A549 (cell line): Measurements from ENCODE around the gene ZKSCAN5. TPM values are rescaled to one million over a fixed set of nuclear protein-coding genes. Genes with fewer than 3 reads are reported as not detected.

ENCODE experiments used
- ATAC-seq, 2 experiments: fragments of 200-7000 bp in 1 of 2; fragments of >200 bp in 1 of 2; cut with Nextera tagmentation in 1 of 2; cut with Tn5 transposase in 1 of 2; 3 replicates each; pipeline versions ENCODE4 v1.8.0 to v1.9.1; 2018 to 2020; ENCODE audit warnings: mild to moderate bottlenecking in 1 of 2, moderate library complexity in 1 of 2
- CTCF ChIA-PET: fragments of 300-600 bp; sonication (Branson Sonifier 250); formaldehyde crosslinking; extraction: SDS; loops from one replicate; lab custom pipeline; 2021; ENCODE audit warnings: antibody characterized with exemption, inconsistent platforms; lab: Yijun Ruan, JAX
- POLR2A ChIA-PET: fragments of 350-600 bp; formaldehyde crosslinking; extraction: SDS; loops from one replicate; lab custom pipeline; 2021; ENCODE audit warnings: antibody characterized with exemption, inconsistent platforms; lab: Yijun Ruan, JAX
- DNase-seq, 2 experiments: peaks; one replicate each; pipeline versions ENCODE4 v3.0.0 to v3.0.0-alpha.2; 2011 to 2016; ENCODE audit warnings: low read depth in 1 of 2, low spot score in 1 of 2
- FAIRE-seq: peaks from 2 replicates; lab custom pipeline; 2011; peaks lifted over from hg19 to GRCh38; lab: Jason Lieb, UNC
- H3K27ac ChIP-seq, 2 experiments: fragments of >200 bp; sonication (Bioruptor Twin); formaldehyde crosslinking; 3 replicates each; pipeline ENCODE4 v1.5.1; 2016 to 2017
- H3K4me1 ChIP-seq: fragments of >200 bp; sonication (Bioruptor Twin); formaldehyde crosslinking; 3 replicates; pipeline ENCODE4 v1.6.1; 2016
- H3K4me2 ChIP-seq: fragments of >200 bp; sonication (Bioruptor Twin); formaldehyde crosslinking; 3 replicates; pipeline ENCODE4 v1.6.1; 2016
- H3K4me3 ChIP-seq: fragments of >200 bp; sonication (Bioruptor Twin); formaldehyde crosslinking; 3 replicates; pipeline ENCODE4 v1.5.1; 2016
- H3K9me3 ChIP-seq: fragments of >200 bp; sonication (Bioruptor Twin); formaldehyde crosslinking; 3 replicates; pipeline ENCODE4 v1.6.1; 2016
- ATOH8 ChIP-seq: fragments of 250-450 bp; sonication (Bioruptor Pico); IDR thresholded peaks from 2 replicates; pipeline ENCODE4 v1.5.0; 2020; ENCODE audit warnings: low read depth, mild to moderate bottlenecking, moderate library complexity
- CBX2 ChIP-seq: fragments of 200-600 bp; sonication (generic); IDR thresholded peaks from 2 replicates; pipeline ENCODE4 v1.6.1; 2016; ENCODE audit warnings: low read depth, mild to moderate bottlenecking, borderline replicate concordance
- CBX8 ChIP-seq: fragments of 200-600 bp; sonication (generic); IDR thresholded peaks from 2 replicates; pipeline ENCODE4 v1.6.1; 2016
- CHD2 ChIP-seq: fragments of 150-350 bp; IDR thresholded peaks from 2 replicates; pipeline ENCODE4 v1.6.1; 2014; ENCODE audit warnings: low read length; ENCODE audit not compliant: partially characterized antibody
- CHD4 ChIP-seq: fragments of 200-600 bp; sonication (generic); IDR thresholded peaks from 2 replicates; pipeline ENCODE4 v1.6.1; 2016; ENCODE audit warnings: antibody characterized with exemption, mild to moderate bottlenecking, borderline replicate concordance
- ELK1 ChIP-seq: fragments of 150-350 bp; IDR thresholded peaks from 2 replicates; pipeline ENCODE4 v1.6.1; 2014; ENCODE audit warnings: low read depth, mild to moderate bottlenecking, low read length
- FOSL2 ChIP-seq, 2 experiments: fragments of 450-650 bp in 1 of 2; fragments of >200 bp in 1 of 2; sonication (Bioruptor Twin) in 1 of 2; formaldehyde crosslinking; IDR thresholded peaks; 2 replicates each; pipeline versions ENCODE4 v1.5.0 to v1.6.1; 2016 to 2020; ENCODE audit warnings: mild to moderate bottlenecking in 1 of 2, moderate library complexity in 1 of 2
- FOXS1 ChIP-seq: fragments of 250-450 bp; sonication (Bioruptor Pico); IDR thresholded peaks from 2 replicates; pipeline ENCODE4 v1.5.0; 2020; ENCODE audit warnings: mild to moderate bottlenecking, moderate library complexity
- HDAC2 ChIP-seq: fragments of 200-600 bp; sonication (generic); IDR thresholded peaks from 2 replicates; pipeline ENCODE4 v1.6.1; 2016
- HEYL ChIP-seq: fragments of 250-450 bp; sonication (Bioruptor Pico); IDR thresholded peaks from 2 replicates; pipeline ENCODE4 v1.8.0; 2021; ENCODE audit warnings: mild to moderate bottlenecking, moderate library complexity
- HMGXB4 ChIP-seq: fragments of 250-450 bp; sonication (Bioruptor Pico); IDR thresholded peaks from 2 replicates; pipeline ENCODE4 v1.5.0; 2021; ENCODE audit warnings: mild to moderate bottlenecking, moderate library complexity, borderline replicate concordance
- HOXB13 ChIP-seq: fragments of 250-450 bp; sonication (Bioruptor Pico); IDR thresholded peaks from 2 replicates; pipeline ENCODE4 v1.5.0; 2020; ENCODE audit warnings: low read depth, mild to moderate bottlenecking, moderate library complexity
- JUN ChIP-seq, 2 experiments: fragments of >200 bp; sonication (Bioruptor Twin); formaldehyde crosslinking; IDR thresholded peaks; 2 replicates in 1 of 2; 3 replicates in 1 of 2; pipeline ENCODE4 v1.6.1; 2016 to 2017
- JUNB ChIP-seq: fragments of >200 bp; sonication (Bioruptor Twin); formaldehyde crosslinking; IDR thresholded peaks from 2 replicates; pipeline ENCODE4 v1.6.1; 2016
- KDM5A ChIP-seq: fragments of 200-600 bp; sonication (generic); IDR thresholded peaks from 2 replicates; pipeline ENCODE4 v1.6.1; 2016; ENCODE audit warnings: antibody characterized with exemption, mild to moderate bottlenecking
- MAFK ChIP-seq: fragments of 450-650 bp; IDR thresholded peaks from 2 replicates; pipeline ENCODE4 v1.6.1; 2014; ENCODE audit not compliant: partially characterized antibody
- NPAS2 ChIP-seq: fragments of 250-450 bp; sonication (Bioruptor Pico); IDR thresholded peaks from 2 replicates; pipeline ENCODE4 v1.8.0; 2022; ENCODE audit warnings: mild to moderate bottlenecking, moderate library complexity, borderline replicate concordance
- PBX3 ChIP-seq: IDR thresholded peaks from 2 replicates; pipeline ENCODE4 v1.6.1; 2012
- PHF8 ChIP-seq: fragments of 200-600 bp; sonication (generic); IDR thresholded peaks from 2 replicates; pipeline ENCODE4 v1.6.1; 2016; ENCODE audit warnings: low read depth, mild to moderate bottlenecking, antibody characterized with exemption, moderate library complexity, borderline replicate concordance
- RAD21 ChIP-seq, 2 experiments: fragments of >200 bp in 1 of 2; sonication (Bioruptor Twin) in 1 of 2; formaldehyde crosslinking in 1 of 2; IDR thresholded peaks in 1 of 2; conservative IDR thresholded peaks in 1 of 2; 2 replicates in 1 of 2; 3 replicates in 1 of 2; pipeline ENCODE4 v1.6.1; 2012 to 2018; ENCODE audit warnings: inconsistent platforms in 1 of 2
- RARB ChIP-seq: fragments of 250-450 bp; sonication (Bioruptor Pico); IDR thresholded peaks from 2 replicates; pipeline ENCODE4 v1.8.0; 2021; ENCODE audit warnings: mild to moderate bottlenecking, moderate library complexity
- RCOR1 ChIP-seq: fragments of 150-350 bp; IDR thresholded peaks from 2 replicates; pipeline ENCODE4 v1.6.1; 2014; ENCODE audit warnings: antibody characterized with exemption, low read length, low read depth
- RNF2 ChIP-seq: fragments of 200-600 bp; sonication (generic); IDR thresholded peaks from 2 replicates; pipeline ENCODE4 v1.6.1; 2016; ENCODE audit warnings: low read depth, mild to moderate bottlenecking, antibody characterized with exemption, moderate library complexity, borderline replicate concordance
- SMC3 ChIP-seq: fragments of >200 bp; sonication (Bioruptor Twin); formaldehyde crosslinking; IDR thresholded peaks from 3 replicates; pipeline ENCODE4 v1.6.1; 2018; ENCODE audit warnings: inconsistent platforms
- TFCP2L1 ChIP-seq: fragments of 250-450 bp; sonication (Bioruptor Pico); IDR thresholded peaks from 2 replicates; pipeline ENCODE4 v1.5.0; 2021; ENCODE audit warnings: mild to moderate bottlenecking
- ZC3H11A ChIP-seq: fragments of 450-650 bp; IDR thresholded peaks from 2 replicates; pipeline ENCODE4 v1.6.1; 2014; ENCODE audit warnings: antibody characterized with exemption, mild to moderate bottlenecking
- ZFP36 ChIP-seq: fragments of 450-650 bp; IDR thresholded peaks from 2 replicates; pipeline ENCODE4 v1.6.1; 2014; ENCODE audit warnings: borderline replicate concordance; ENCODE audit not compliant: partially characterized antibody
- ZNF302 ChIP-seq: fragments of 250-450 bp; sonication (Bioruptor Pico); IDR thresholded peaks from 2 replicates; pipeline ENCODE4 v1.9.0; 2021; ENCODE audit warnings: inconsistent platforms, mild to moderate bottlenecking, moderate library complexity
- WGBS: methylation state at CpG from one replicate; pipeline ENCODE4 v1.1.6; 2017; ENCODE audit errors: missing lambda C conversion rate; 5-methylcytosine and 5-hydroxymethylcytosine counted together
- polyA plus RNA-seq, 4 experiments: library from polyadenylated mRNA; depleted of rRNA in 3 of 4; stranded (reverse); fragments of >200 nt; fragmentation: RNase III in 1 of 4; extraction: RNeasy Plus Mini Kit Qiagen cat#74134 plus additional on column Dnase treatment in 1 of 4; gene quantifications; 2 replicates in 3 of 4; 3 replicates in 1 of 4; pipeline ENCODE4 v1.2.3, GENCODE V29; 2011 to 2017
- TF ChIP-seq, protein P1 (sequence below): fragments of 450-650 bp; IDR thresholded peaks from 2 replicates; pipeline ENCODE4 v1.6.1; 2014; ENCODE audit warnings: antibody characterized with exemption

The ZKSCAN5 gene
- polyA plus RNA-seq, 2 of the 4 experiments (the other 2 are of a cell fraction), result 8.2 to 15.7 TPM

GRCh38 chr7:99553039-99553438 lies 48.6 kb downstream of the ZKSCAN5 start:
- 88% methylated on average over 4 of the region's 4 CpGs for WGBS
- H3K27ac ChIP-seq, result no peak overlapping the region
- H3K4me2 ChIP-seq, result no peak overlapping the region; the same call in 2 of the 3 replicates
- TF ChIP-seq HEYL (CRISPR knock-in tag), result no peak
- TF ChIP-seq RCOR1, result no peak
- no peak for TF ChIP-seq FOSL2 (IDR thresholded peaks at IDR 0.05)
- TF ChIP-seq FOSL2 (CRISPR knock-in tag; IDR thresholded peaks at IDR 0.05), result no peak
- TF ChIP-seq CHD2, result no peak
- no peak for TF ChIP-seq TFCP2L1 (CRISPR knock-in tag)
- TF ChIP-seq KDM5A, result no peak
- TF ChIP-seq CHD4, result no peak
- no peak for TF ChIP-seq ZC3H11A
- no peak for TF ChIP-seq SMC3
- TF ChIP-seq ZFP36, result no peak
- TF ChIP-seq CBX2, result no peak
- TF ChIP-seq RNF2, result no peak
- TF ChIP-seq HOXB13 (CRISPR knock-in tag), result no peak
- no peak for TF ChIP-seq CBX8
- no peak for TF ChIP-seq PBX3
- TF ChIP-seq, protein P1, sequence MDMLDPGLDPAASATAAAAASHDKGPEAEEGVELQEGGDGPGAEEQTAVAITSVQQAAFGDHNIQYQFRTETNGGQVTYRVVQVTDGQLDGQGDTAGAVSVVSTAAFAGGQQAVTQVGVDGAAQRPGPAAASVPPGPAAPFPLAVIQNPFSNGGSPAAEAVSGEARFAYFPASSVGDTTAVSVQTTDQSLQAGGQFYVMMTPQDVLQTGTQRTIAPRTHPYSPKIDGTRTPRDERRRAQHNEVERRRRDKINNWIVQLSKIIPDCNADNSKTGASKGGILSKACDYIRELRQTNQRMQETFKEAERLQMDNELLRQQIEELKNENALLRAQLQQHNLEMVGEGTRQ, result no peak
- TF ChIP-seq, all 56 proteins: peak for 0
- CTCF ChIA-PET, result no interaction called here
- ATAC-seq (no peak), FAIRE-seq (no peak), DNase-seq (no peak)
- POLR2A ChIA-PET, result no interaction called here
- no peak overlapping the region for H3K4me3 ChIP-seq
- H3K9me3 ChIP-seq, result peaks cover 16% of the 10 kb centered on the region
- H3K4me1 ChIP-seq, result peaks cover 5% of the 10 kb centered on the region; the same call in 2 of the 3 replicates

- TF ChIP-seq ELK1 (no peak), HMGXB4 (CRISPR knock-in tag) (no peak), NPAS2 (CRISPR knock-in tag) (no peak), RARB (CRISPR knock-in tag) (no peak), ATOH8 (CRISPR knock-in tag) (no peak), JUN (IDR thresholded peaks at IDR 0.05) (no peak), HDAC2 (no peak), JUNB (no peak), MAFK (no peak), PBX3 (no peak), FOXS1 (CRISPR knock-in tag) (no peak), ZNF302 (CRISPR knock-in tag) (no peak), RAD21 (conservative IDR thresholded peaks at IDR 0.05 in 1 of 2, IDR thresholded peaks at IDR 0.05 in 1 of 2) (no peak), PHF8 (no peak)
- TF ChIP-seq, protein P1, result no peak
- FAIRE-seq, result no peak
- H3K4me3 ChIP-seq, result no peak overlapping the region
- no peak for ATAC-seq
- no peak overlapping the region for H3K27ac ChIP-seq
- ChIA-PET CTCF (no interaction called here), POLR2A (no interaction called here)
- 72% methylated on average over 2 of the region's 2 CpGs for WGBS
- no peak overlapping the region for H3K4me2 ChIP-seq
- peaks cover 10% of the 10 kb centered on the region for H3K4me1 ChIP-seq
- peaks cover 7% of the 10 kb centered on the region; the same call in 2 of the 3 replicates for H3K9me3 ChIP-seq
- DNase-seq, result no peak
Measured at GRCh38 chr7:99554939-99555338, 50.5 kb downstream of the ZKSCAN5 start.
